ENCODE results near the gene EPS15.

DNA sequence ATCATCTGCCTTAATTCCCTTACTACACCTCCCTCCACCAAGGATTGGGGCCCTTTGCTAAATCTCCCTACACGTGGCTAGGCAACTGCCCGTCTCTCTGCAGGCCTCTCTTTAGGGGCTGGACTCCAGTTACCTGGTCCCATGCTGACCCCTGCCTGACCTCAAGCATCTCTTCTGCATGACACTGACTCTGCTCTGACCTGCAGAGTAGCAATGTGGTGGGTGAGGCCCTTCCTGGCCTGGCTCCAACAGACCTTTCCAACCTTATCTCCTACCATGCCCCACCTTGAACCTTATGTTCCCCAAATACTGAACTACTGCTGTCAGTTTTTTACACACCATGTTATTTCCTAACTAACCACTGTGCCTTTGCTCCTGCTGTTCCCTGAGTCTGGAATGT is 45.9 kb upstream of the EPS15 start:
- TF ChIP-seq, protein P1, sequence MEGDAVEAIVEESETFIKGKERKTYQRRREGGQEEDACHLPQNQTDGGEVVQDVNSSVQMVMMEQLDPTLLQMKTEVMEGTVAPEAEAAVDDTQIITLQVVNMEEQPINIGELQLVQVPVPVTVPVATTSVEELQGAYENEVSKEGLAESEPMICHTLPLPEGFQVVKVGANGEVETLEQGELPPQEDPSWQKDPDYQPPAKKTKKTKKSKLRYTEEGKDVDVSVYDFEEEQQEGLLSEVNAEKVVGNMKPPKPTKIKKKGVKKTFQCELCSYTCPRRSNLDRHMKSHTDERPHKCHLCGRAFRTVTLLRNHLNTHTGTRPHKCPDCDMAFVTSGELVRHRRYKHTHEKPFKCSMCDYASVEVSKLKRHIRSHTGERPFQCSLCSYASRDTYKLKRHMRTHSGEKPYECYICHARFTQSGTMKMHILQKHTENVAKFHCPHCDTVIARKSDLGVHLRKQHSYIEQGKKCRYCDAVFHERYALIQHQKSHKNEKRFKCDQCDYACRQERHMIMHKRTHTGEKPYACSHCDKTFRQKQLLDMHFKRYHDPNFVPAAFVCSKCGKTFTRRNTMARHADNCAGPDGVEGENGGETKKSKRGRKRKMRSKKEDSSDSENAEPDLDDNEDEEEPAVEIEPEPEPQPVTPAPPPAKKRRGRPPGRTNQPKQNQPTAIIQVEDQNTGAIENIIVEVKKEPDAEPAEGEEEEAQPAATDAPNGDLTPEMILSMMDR (IDR thresholded peaks at IDR 0.05; ENCODE audit: low read length), result no peak
- TF ChIP-seq EZH2 (IDR thresholded peaks at IDR 0.05; ENCODE audit: borderline replicate concordance, low read length), result no peak
